ENCODE results near the gene LRTM1. TPM values are rescaled to one million over a fixed set of nuclear protein-coding genes. Genes with fewer than 3 reads are reported as not detected.

Gene LRTM1
- total and polyA plus RNA-seq, 7 donors = 3.1 TPM; not detected in 6

DNA sequence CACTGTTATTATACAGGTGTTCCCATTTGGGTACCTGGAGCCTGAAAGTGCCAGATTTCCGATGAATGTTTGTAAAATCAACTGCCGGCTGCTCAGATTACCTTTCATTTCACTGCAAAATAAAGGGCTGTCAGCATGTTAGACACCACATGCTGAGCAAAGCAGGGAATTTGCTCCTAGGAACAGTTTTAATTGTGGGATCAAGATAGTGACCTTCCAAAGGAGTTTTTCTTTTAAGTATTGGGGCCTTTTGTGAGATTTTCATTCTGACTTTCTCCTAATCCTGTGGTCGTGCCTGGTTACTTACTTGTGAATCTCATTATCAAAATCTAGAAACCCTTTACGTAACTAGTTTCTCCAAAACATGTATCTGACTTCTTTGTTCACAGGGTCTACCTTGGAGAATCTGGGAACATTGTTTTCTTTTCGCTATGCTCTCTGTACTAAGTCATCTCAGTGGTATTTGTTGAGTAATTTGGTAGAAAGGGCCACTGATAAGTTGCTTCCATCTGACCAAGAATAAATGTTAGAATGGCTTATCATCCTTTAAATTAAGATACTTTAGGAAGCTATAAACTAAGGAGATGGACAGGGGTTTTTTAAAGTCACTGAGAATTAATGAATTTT is 40.8 kb upstream of the LRTM1 start:
- TF ChIP-seq, protein P1, sequence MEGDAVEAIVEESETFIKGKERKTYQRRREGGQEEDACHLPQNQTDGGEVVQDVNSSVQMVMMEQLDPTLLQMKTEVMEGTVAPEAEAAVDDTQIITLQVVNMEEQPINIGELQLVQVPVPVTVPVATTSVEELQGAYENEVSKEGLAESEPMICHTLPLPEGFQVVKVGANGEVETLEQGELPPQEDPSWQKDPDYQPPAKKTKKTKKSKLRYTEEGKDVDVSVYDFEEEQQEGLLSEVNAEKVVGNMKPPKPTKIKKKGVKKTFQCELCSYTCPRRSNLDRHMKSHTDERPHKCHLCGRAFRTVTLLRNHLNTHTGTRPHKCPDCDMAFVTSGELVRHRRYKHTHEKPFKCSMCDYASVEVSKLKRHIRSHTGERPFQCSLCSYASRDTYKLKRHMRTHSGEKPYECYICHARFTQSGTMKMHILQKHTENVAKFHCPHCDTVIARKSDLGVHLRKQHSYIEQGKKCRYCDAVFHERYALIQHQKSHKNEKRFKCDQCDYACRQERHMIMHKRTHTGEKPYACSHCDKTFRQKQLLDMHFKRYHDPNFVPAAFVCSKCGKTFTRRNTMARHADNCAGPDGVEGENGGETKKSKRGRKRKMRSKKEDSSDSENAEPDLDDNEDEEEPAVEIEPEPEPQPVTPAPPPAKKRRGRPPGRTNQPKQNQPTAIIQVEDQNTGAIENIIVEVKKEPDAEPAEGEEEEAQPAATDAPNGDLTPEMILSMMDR (IDR thresholded peaks at IDR 0.05) = no peak
- intact Hi-C loops (cut with DNase I) = no loop called here
- WGBS, 3 donors = 93 to 94% (median 94%) methylated on average over 5 of the region's 5 CpGs
- no peaks in the 10 kb centered on the region for H3K27me3 ChIP-seq (ENCODE audit: insufficient read depth in 3 of 3, low read length in 2 of 3)
- H3K36me3 ChIP-seq (ENCODE audit: insufficient read depth in 1 of 2, low read depth in 1 of 2) = no peaks in the 10 kb centered on the region
- ATAC-seq = no peak
- H3K4me1 ChIP-seq = no peaks in the 10 kb centered on the region
- no peak overlapping the region for H3K4me3 ChIP-seq
- H3K27ac ChIP-seq = no peak overlapping the region
- H3K9me3 ChIP-seq = no peaks in the 10 kb centered on the region
- DNase-seq = no peak

DNA sequence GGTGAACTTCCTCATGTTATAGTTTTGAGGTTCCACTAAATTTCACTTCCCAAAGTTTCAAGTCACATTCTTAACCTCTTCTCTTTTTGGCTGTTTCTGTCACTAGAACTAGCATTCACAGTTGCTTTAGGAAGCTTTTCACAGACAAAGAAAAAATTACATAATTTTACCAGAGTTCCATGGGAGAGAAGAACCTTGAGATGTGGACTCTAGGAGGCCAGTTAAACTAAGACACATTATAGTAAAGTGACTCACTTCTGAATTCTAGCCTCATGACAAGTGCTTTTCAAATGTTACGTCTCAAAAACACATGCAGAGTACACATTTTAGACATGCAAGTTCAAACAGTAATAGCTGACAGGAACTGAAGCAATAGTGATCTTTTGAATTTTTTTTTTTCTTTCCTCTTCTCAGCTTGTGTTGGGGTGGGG is 39.9 kb upstream of the LRTM1 start:
- ATAC-seq (no peak), DNase-seq (no peak)
- intact Hi-C loops (cut with DNase I) = no loop called here
- TF ChIP-seq, protein P1 (IDR thresholded peaks at IDR 0.05) = no peak
- no peak overlapping the region for H3K4me3 ChIP-seq
- no peak overlapping the region for H3K27ac ChIP-seq
- H3K4me1 ChIP-seq = no peaks in the 10 kb centered on the region
- no peaks in the 10 kb centered on the region for H3K9me3 ChIP-seq
- H3K27me3 ChIP-seq (ENCODE audit: insufficient read depth in 3 of 3, low read length in 2 of 3) = no peaks in the 10 kb centered on the region
- WGBS, 3 donors = 86 to 91% (median 86%) methylated on average over 1 of the region's 1 CpG
- no peaks in the 10 kb centered on the region for H3K36me3 ChIP-seq (ENCODE audit: insufficient read depth in 1 of 2, low read depth in 1 of 2)

DNA sequence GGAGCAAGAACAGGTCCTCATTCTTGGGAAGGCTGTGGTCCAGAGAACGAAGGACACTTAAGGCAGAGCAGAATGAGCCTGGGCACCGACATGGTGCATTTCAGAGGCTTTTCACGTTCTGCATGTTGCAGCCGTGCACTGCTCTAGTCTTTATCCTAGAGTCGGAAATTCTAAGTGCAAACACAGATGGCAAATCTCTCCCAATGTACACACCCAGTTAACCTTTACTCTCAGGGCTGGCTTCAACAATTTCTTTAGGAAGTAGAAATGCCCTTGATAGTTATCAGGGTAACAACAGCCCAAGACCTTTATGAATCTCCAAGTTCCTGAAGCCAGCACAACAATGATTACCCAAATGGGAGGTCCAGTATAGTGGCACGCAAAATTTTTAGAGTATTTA is 39.1 kb upstream of the LRTM1 start:
- intact Hi-C loops (cut with DNase I) = no loop called here
- DNase-seq (no peak), ATAC-seq (no peak)
- Histone ChIP-seq H3K27ac (no peak overlapping the region), H3K27me3 (ENCODE audit: insufficient read depth in 3 of 3, low read length in 2 of 3) (no peaks in the 10 kb centered on the region), H3K9me3 (no peaks in the 10 kb centered on the region), H3K4me3 (no peak overlapping the region), H3K4me1 (no peaks in the 10 kb centered on the region), H3K36me3 (ENCODE audit: insufficient read depth in 1 of 2, low read depth in 1 of 2) (no peaks in the 10 kb centered on the region)
- WGBS, 3 donors = 56 to 67% (median 63%) methylated on average over 6 of the region's 6 CpGs
- TF ChIP-seq, protein P1 (IDR thresholded peaks at IDR 0.05) = no peak

DNA sequence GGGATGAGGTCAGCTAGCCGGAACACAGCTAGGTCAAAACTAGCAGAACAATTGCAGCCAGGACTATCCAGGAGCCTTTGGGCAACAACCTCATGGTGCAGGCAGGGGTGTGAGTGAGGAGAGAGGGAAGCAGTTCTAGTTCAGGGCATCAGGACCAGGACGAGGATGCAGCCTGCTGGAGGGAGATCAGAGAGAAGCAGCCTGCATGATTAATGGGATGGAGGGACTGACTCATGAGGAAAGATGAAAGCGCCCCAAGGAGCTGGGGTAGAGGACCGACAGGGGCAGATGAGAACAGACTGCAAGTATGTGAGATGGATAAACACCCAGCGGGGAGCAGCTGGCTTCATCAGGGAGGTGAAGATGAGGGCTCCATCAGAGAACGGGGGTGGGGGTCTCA is 37.9 kb upstream of the LRTM1 start:
- H3K27ac ChIP-seq = no peak overlapping the region
- TF ChIP-seq, protein P1 (IDR thresholded peaks at IDR 0.05) = no peak
- H3K4me3 ChIP-seq = no peak overlapping the region
- no peaks in the 10 kb centered on the region for H3K9me3 ChIP-seq
- H3K4me1 ChIP-seq = no peaks in the 10 kb centered on the region
- 84 to 89% (median 84%) methylated on average over 6 of the region's 6 CpGs for WGBS, 3 donors
- H3K36me3 ChIP-seq (ENCODE audit: insufficient read depth in 1 of 2, low read depth in 1 of 2) = no peaks in the 10 kb centered on the region
- no peaks in the 10 kb centered on the region for H3K27me3 ChIP-seq (ENCODE audit: insufficient read depth in 3 of 3, low read length in 2 of 3)
- intact Hi-C loops (cut with DNase I) = no loop called here
- ATAC-seq (no peak), DNase-seq (no peak)

DNA sequence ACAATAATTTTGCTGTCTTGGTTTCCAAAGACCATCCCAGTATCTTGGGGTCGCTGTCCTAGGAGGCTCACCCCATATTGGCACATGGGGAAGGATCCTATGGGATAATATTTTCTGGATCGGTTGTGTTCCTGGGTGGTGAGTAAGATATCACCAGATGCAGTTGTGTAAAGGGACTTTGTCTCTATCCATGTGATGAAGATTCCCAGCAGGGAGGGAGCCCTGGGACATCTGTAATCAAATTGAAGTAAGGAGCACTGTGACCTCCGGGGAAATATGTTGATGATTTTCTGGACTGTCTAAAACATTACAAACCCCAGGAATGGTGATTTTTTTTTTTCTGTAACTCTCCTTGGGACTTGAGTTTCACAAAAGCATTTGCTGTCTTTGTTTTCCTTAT is 36.2 kb upstream of the LRTM1 start:
- no peaks in the 10 kb centered on the region for H3K9me3 ChIP-seq
- intact Hi-C loops (cut with DNase I) = no loop called here
- no peaks in the 10 kb centered on the region for H3K36me3 ChIP-seq (ENCODE audit: insufficient read depth in 1 of 2, low read depth in 1 of 2)
- DNase-seq = no peak
- H3K4me3 ChIP-seq = no peak overlapping the region
- H3K27ac ChIP-seq = no peak overlapping the region
- no peak for ATAC-seq
- 87 to 88% (median 87%) methylated on average over 3 of the region's 3 CpGs for WGBS, 3 donors
- TF ChIP-seq, protein P1 (IDR thresholded peaks at IDR 0.05) = no peak
- no peaks in the 10 kb centered on the region for H3K4me1 ChIP-seq
- H3K27me3 ChIP-seq (ENCODE audit: insufficient read depth in 3 of 3, low read length in 2 of 3) = no peaks in the 10 kb centered on the region

Data from psoas muscle (tissue), 8 donors.